ENCODE data around the gene CDKN1A. TPM values are rescaled to one million over a fixed set of nuclear protein-coding genes. Genes with fewer than 3 reads are reported as not detected.

Gene CDKN1A
- total RNA-seq, 1 experiment from 2014 or later, result 17.4 TPM

GRCh38 chr6:36698196-36698595, 19.7 kb downstream of the CDKN1A start:
- Histone ChIP-seq H3K4me1 (ENCODE audit: insufficient read depth, low read length) (no peaks in the 10 kb centered on the region), H3T11ph (ENCODE audit: low read length) (no peak overlapping the region), H3K18ac (ENCODE audit: insufficient read length, low read depth, low read length) (no peak overlapping the region), H2BK5ac (ENCODE audit: insufficient read length, low read length) (no peak overlapping the region), H3K9me3 (ENCODE audit: control insufficient read depth, low read depth, low read length) (no peaks in the 10 kb centered on the region), H3K9ac (ENCODE audit: extremely low read depth, insufficient read length, low read length) (no peak overlapping the region), H2BK12ac (ENCODE audit: insufficient read length, low read depth, low read length) (no peak overlapping the region), H3K56ac (ENCODE audit: insufficient read length, low read depth, low read length) (no peak overlapping the region), H3K23ac (ENCODE audit: insufficient read length, low read depth, low read length) (no peak overlapping the region), H4K5ac (ENCODE audit: insufficient read length, low read depth, low read length) (no peak overlapping the region), H3K4ac (ENCODE audit: low read depth, low read length) (no peak overlapping the region), H3K27me3 (ENCODE audit: insufficient read depth, low read length) (no peaks in the 10 kb centered on the region), H4K8ac (replicated peaks; ENCODE audit: insufficient read length, low read depth, low read length) (no peak overlapping the region), H3K79me2 (ENCODE audit: insufficient read depth, low read length) (no peaks in the 10 kb centered on the region), H2BK20ac (ENCODE audit: low read depth, low read length, poor library complexity, severe bottlenecking) (no peak overlapping the region), H4K20me1 (ENCODE audit: control insufficient read depth, insufficient read depth, insufficient read length) (no peaks in the 10 kb centered on the region), H2AK5ac (ENCODE audit: insufficient read length, low read length) (no peak overlapping the region), H2BK120ac (ENCODE audit: low read depth, low read length, poor library complexity, severe bottlenecking) (no peak overlapping the region), H3K4me2 (ENCODE audit: insufficient read depth, insufficient read length, low read length) (no peak overlapping the region), H3K23me2 (ENCODE audit: insufficient read length, low read depth, low read length, poor library complexity, severe bottlenecking) (no peaks in the 10 kb centered on the region), H2AFZ (ENCODE audit: low read length) (no peak overlapping the region), H3K14ac (ENCODE audit: insufficient read depth, low read length) (no peak overlapping the region; the same call in 1 of the 2 replicates), H3K27ac (ENCODE audit: insufficient read length, low read depth, low read length) (no peak overlapping the region), H4K91ac (ENCODE audit: insufficient read length, low read depth, low read length) (no peak overlapping the region), H2BK15ac (ENCODE audit: low read depth, low read length) (no peak overlapping the region), H3K79me1 (ENCODE audit: insufficient read depth, low read depth, low read length, poor library complexity, severe bottlenecking) (no peaks in the 10 kb centered on the region)
- peak; percentile 21 for DNase-seq
- Mint-ChIP-seq H3K9me3 (no peaks in the 10 kb centered on the region), H3K27me3 (ENCODE audit: low read depth) (peaks cover 3% of the 10 kb centered on the region; the same call in 1 of the 2 replicates), H3K27ac (no peak overlapping the region), H3K36me3 (ENCODE audit: insufficient read depth in 1 of 3, low read depth in 3 of 3) (no peaks in the 10 kb centered on the region), H3K4me3 (no peak overlapping the region; a peak in 1 of 5 replicates), H3K4me1 (peaks cover 0 to 4% of the 10 kb centered on the region in 2 experiments; a peak in 1 of 4 replicates)
- WGBS (ENCODE audit: extremely low coverage, insufficient read length, low lambda C conversion rate), result no CpG with 5 or more reads among the region's 6 CpGs
- TF ChIP-seq, protein P1, sequence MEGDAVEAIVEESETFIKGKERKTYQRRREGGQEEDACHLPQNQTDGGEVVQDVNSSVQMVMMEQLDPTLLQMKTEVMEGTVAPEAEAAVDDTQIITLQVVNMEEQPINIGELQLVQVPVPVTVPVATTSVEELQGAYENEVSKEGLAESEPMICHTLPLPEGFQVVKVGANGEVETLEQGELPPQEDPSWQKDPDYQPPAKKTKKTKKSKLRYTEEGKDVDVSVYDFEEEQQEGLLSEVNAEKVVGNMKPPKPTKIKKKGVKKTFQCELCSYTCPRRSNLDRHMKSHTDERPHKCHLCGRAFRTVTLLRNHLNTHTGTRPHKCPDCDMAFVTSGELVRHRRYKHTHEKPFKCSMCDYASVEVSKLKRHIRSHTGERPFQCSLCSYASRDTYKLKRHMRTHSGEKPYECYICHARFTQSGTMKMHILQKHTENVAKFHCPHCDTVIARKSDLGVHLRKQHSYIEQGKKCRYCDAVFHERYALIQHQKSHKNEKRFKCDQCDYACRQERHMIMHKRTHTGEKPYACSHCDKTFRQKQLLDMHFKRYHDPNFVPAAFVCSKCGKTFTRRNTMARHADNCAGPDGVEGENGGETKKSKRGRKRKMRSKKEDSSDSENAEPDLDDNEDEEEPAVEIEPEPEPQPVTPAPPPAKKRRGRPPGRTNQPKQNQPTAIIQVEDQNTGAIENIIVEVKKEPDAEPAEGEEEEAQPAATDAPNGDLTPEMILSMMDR (conservative IDR thresholded peaks at IDR 0.05), result no peak

Data from H9 (cell line).